Gastroesophageal sphincter (tissue), 4 donors: ENCODE results near the gene DHRSX. TPM values are rescaled to one million over a fixed set of nuclear protein-coding genes. Genes with fewer than 3 reads are reported as not detected.
"Not testable (repeated sequence)": the region's sequence is repeated elsewhere in the genome, so short reads cannot be mapped to it uniquely, and the experiment has no call there.

Experiments
- ATAC-seq: fragments of 150-250 bp; one replicate; pipeline ENCODE4 v1.9.1; 2016; ENCODE audit warnings: mild to moderate bottlenecking, moderate library complexity
- H3K27ac ChIP-seq, 4 donors: fragments of 200-600 bp; sonication (generic) in 3 of 4; 1 replicate in 3 of 4; 2 replicates in 1 of 4; pipeline ENCODE4 v1.5.1; 2016 to 2019
- H3K27me3 ChIP-seq: fragments of 200-600 bp; sonication (generic); one replicate; pipeline ENCODE4 v1.5.1; 2019
- H3K36me3 ChIP-seq, 2 donors: fragments of 200-600 bp; sonication (generic); one replicate each; pipeline ENCODE4 v1.5.1; 2019; ENCODE audit warnings: control low read depth in 1 of 2
- H3K4me1 ChIP-seq, 3 donors: fragments of 200-600 bp; sonication (generic); 1 replicate in 2 of 3; 2 replicates in 1 of 3; pipeline ENCODE4 v1.5.1; 2016 to 2019; ENCODE audit warnings: control low read depth in 2 of 3
- H3K4me3 ChIP-seq, 2 donors: fragments of 200-600 bp; sonication (generic); one replicate each; pipeline ENCODE4 v1.5.1; 2019; ENCODE audit warnings: mild to moderate bottlenecking in 1 of 2, moderate library complexity in 1 of 2
- H3K9me3 ChIP-seq, 3 donors: fragments of 200-600 bp; sonication (generic); one replicate each; pipeline ENCODE4 v1.5.1; 2017 to 2019; ENCODE audit warnings: control low read depth in 2 of 3
- CTCF ChIP-seq, 4 experiments: fragments of 200-600 bp in 2 of 4; fragments of 450-650 bp in 2 of 4; sonication (generic) in 1 of 4; IDR thresholded peaks; one replicate each; pipeline ENCODE4 v1.5.1; 2017 to 2019; ENCODE audit warnings: antibody characterized with exemption in 4 of 4, mild to moderate bottlenecking in 2 of 4, moderate library complexity in 2 of 4
- EP300 ChIP-seq: sonication (generic); formaldehyde crosslinking; IDR thresholded peaks from one replicate; pipeline ENCODE4 v1.6.1; 2017; ENCODE audit warnings: antibody characterized with exemption, mild to moderate bottlenecking
- POLR2A ChIP-seq, 2 donors: fragments of 450-650 bp; IDR thresholded peaks; one replicate each; pipeline ENCODE4 v1.6.1; 2017; ENCODE audit warnings: antibody characterized with exemption in 2 of 2, mild to moderate bottlenecking in 2 of 2, moderate library complexity in 1 of 2
- POLR2AphosphoS5 ChIP-seq: sonication (generic); formaldehyde crosslinking; IDR thresholded peaks from one replicate; pipeline ENCODE4 v1.6.1; 2017; ENCODE audit warnings: antibody characterized with exemption
- WGBS, 2 donors: methylation state at CpG; one replicate each; pipeline ENCODE4 v1.1.5; 2018; ENCODE audit warnings: low coverage in 1 of 2; 5-methylcytosine and 5-hydroxymethylcytosine counted together
- total RNA-seq, 4 donors: library from RNA; depleted of rRNA; stranded (reverse); fragments of >200 nt; gene quantifications; one replicate each; pipeline ENCODE4 v1.1.0, GENCODE V29; 2016

The DHRSX gene
- total RNA-seq, 4 donors from 2014 or later = 16.8 to 26.3 (median 21.1) TPM

GRCh38 chrX:2479420-2479780 is 21.4 kb downstream of the DHRSX start:
- WGBS, 2 donors = 60 to 96% methylated on average over 1 to 4 of the region's 15 CpGs
- ATAC-seq = no peak
- Histone ChIP-seq H3K9me3 (no peaks in the 10 kb centered on the region), H3K27ac (no peak overlapping the region), H3K27me3 (no peaks in the 10 kb centered on the region), H3K4me1 (peaks cover 0 to 24% (median 3%) of the 10 kb centered on the region in 3 donors), H3K36me3 (peaks cover 0 to 6% of the 10 kb centered on the region in 2 donors), H3K4me3 (no peak overlapping the region)
- TF ChIP-seq POLR2AphosphoS5 = no peak
- no peak for TF ChIP-seq EP300
- TF ChIP-seq CTCF (IDR thresholded peaks at IDR 0.05) = no peak
- no peak for TF ChIP-seq POLR2A (IDR thresholded peaks at IDR 0.05)

GRCh38 chrX:2478546-2479419 is 22.0 kb downstream of the DHRSX start:
- WGBS, 2 donors = 73 to 80% methylated on average over 4 to 11 of the region's 21 CpGs
- TF ChIP-seq CTCF (IDR thresholded peaks at IDR 0.05) (no peak), EP300 (no peak), POLR2A (IDR thresholded peaks at IDR 0.05) (no peak), POLR2AphosphoS5 (no peak)
- Histone ChIP-seq H3K9me3 (no peaks in the 10 kb centered on the region), H3K36me3 (peaks cover 0 to 6% of the 10 kb centered on the region in 2 donors), H3K4me3 (no peak overlapping the region), H3K27ac (no peak overlapping the region), H3K4me1 (peaks cover 0 to 18% (median under 1%) of the 10 kb centered on the region in 3 donors), H3K27me3 (no peaks in the 10 kb centered on the region)
- ATAC-seq = no peak

- not testable (repeated sequence) for ATAC-seq, H3K4me3 ChIP-seq, H3K27me3 ChIP-seq, H3K4me1 ChIP-seq, H3K36me3 ChIP-seq, H3K27ac ChIP-seq, H3K9me3 ChIP-seq
- WGBS, 2 donors = 97 to 100% methylated on average over 1 to 9 of the region's 11 CpGs
These were observed 23.5 kb downstream of the DHRSX start for GRCh38 chrX:2477313-2477712.

- no peak overlapping the region for H3K27ac ChIP-seq
- no peaks in the 10 kb centered on the region for H3K9me3 ChIP-seq
- peaks cover 0 to 6% of the 10 kb centered on the region in 2 donors for H3K36me3 ChIP-seq
- no peak overlapping the region for H3K4me3 ChIP-seq
- 86 to 100% methylated on average over 4 to 16 of the region's 18 CpGs for WGBS, 2 donors
- TF ChIP-seq POLR2AphosphoS5 (no peak), CTCF (IDR thresholded peaks at IDR 0.05) (no peak)
- no peaks in the 10 kb centered on the region for H3K27me3 ChIP-seq
- no peaks in the 10 kb centered on the region for H3K4me1 ChIP-seq
- no peak for ATAC-seq
These were observed 25.6 kb downstream of the DHRSX start for GRCh38 chrX:2474963-2475726.

GRCh38 chrX:2474280-2474962 is 26.4 kb downstream of the DHRSX start:
- TF ChIP-seq CTCF (IDR thresholded peaks at IDR 0.05) = no peak
- no peak for TF ChIP-seq POLR2A (IDR thresholded peaks at IDR 0.05)
- no peak for TF ChIP-seq EP300
- no peak for TF ChIP-seq POLR2AphosphoS5
- 77 to 100% methylated on average over 1 to 8 of the region's 20 CpGs for WGBS, 2 donors
- ATAC-seq = no peak

GRCh38 chrX:2473064-2473463 is 27.7 kb downstream of the DHRSX start:
- not testable (repeated sequence) for H3K4me3 ChIP-seq, H3K36me3 ChIP-seq, H3K27me3 ChIP-seq, H3K27ac ChIP-seq, ATAC-seq, H3K9me3 ChIP-seq, H3K4me1 ChIP-seq
- WGBS, 2 donors = 0 to 94% methylated on average over 2 to 10 of the region's 15 CpGs

More at GRCh38 chrX:2474280-2474962, 26.4 kb downstream of the DHRSX start:
- no peaks in the 10 kb centered on the region for H3K9me3 ChIP-seq
- H3K27ac ChIP-seq = no peak overlapping the region
- peaks cover 0 to under 1% of the 10 kb centered on the region in 2 donors for H3K36me3 ChIP-seq
- H3K4me3 ChIP-seq = no peak overlapping the region
- H3K4me1 ChIP-seq = no peaks in the 10 kb centered on the region
- H3K27me3 ChIP-seq = no peaks in the 10 kb centered on the region
